Measurements from ENCODE around the gene TNFRSF19.

DNA sequence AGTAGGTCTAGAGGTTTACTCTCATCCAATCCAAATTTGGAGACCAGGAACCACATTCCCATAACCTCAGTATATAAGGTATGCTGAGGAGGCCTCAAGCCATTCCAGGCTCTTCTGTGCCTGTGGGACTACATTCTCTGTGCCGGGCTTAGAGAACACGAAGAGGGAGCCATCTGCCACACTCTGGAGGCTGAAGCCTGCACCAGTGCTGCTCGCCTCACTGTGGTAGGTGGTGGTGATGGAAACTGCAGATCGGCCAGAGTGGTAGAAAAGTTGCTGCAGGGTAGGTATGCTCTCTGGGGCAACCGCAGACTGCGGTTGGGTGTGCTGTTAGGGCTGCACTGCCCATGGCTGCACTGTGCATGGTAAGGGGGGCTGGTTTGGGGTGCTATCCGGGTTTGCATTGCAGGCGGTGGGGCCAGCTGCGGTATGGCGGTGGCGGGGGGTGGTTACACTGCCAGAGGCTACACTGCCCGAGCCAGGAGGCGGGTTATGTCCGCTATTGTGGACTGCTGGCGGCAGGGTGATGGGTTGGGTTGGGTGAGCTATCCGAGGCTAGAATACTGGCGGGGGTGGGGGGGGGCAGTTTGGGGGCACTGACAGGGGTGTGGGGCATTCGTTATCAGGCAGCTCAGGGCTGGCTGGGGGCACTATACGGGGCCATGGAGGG lies 145.0 kb downstream of the TNFRSF19 start:
- TF ChIP-seq CTCF (conservative IDR thresholded peaks at IDR 0.05) (no peak), EZH2 (IDR thresholded peaks at IDR 0.05; ENCODE audit: low read depth) (no peak)

All from PC-9 (cell line).